Measurements from ENCODE around the gene OPN3.

- TF ChIP-seq CTCF (IDR thresholded peaks at IDR 0.05), result no peak
- TF ChIP-seq POLR2A (IDR thresholded peaks at IDR 0.05), result no peak
Measured at GRCh38 chr1:241648159-241648558, 8.0 kb upstream of the OPN3 start.
